H1 (cell line): ENCODE results near the gene ZBTB40. TPM values are rescaled to one million over a fixed set of nuclear protein-coding genes. Genes with fewer than 3 reads are reported as not detected.

Experiments used
- CTCF ChIA-PET: fragments of 300-600 bp; sonication (Branson Sonifier 250); formaldehyde crosslinking; loops from one replicate; lab custom pipeline; 2021; ENCODE audit not compliant: partially characterized antibody; lab: Charles Lee
- POLR2A ChIA-PET: fragments of 300-600 bp; sonication (Branson Sonifier 250); formaldehyde crosslinking; loops from one replicate; lab custom pipeline; 2021; ENCODE audit warnings: inconsistent platforms; ENCODE audit not compliant: partially characterized antibody; lab: Charles Lee
- DNase-seq, 2 experiments: peaks; one replicate each; pipeline versions ENCODE4 v3.0.0 to v3.0.0-alpha.2; 2010 to 2022; ENCODE audit warnings: low spot score in 2 of 2, low read depth in 1 of 2, mixed read lengths in 1 of 2
- FAIRE-seq: peaks from 2 replicates; lab custom pipeline; 2011; peaks lifted over from hg19 to GRCh38; lab: Jason Lieb, UNC
- H2AFZ ChIP-seq: 2 replicates; pipeline ENCODE4 v1.8.1; 2012; ENCODE audit warnings: low read length, inconsistent platforms
- H2AK5ac ChIP-seq: 2 replicates; pipeline ENCODE4 v1.6.1; 2013; ENCODE audit warnings: low read depth, low read length
- H2BK120ac ChIP-seq: replicated peaks from 2 replicates; pipeline ENCODE3; 2013; ENCODE audit warnings: low read depth, low read length, inconsistent platforms
- H2BK12ac ChIP-seq: 2 replicates; pipeline ENCODE4 v1.6.1; 2013; ENCODE audit warnings: low read depth, low read length
- H2BK15ac ChIP-seq: 2 replicates; pipeline ENCODE4 v1.6.1; 2013; ENCODE audit warnings: low read length
- H2BK20ac ChIP-seq: 2 replicates; pipeline ENCODE4 v1.6.1; 2013; ENCODE audit warnings: low read length
- H2BK5ac ChIP-seq: 2 replicates; pipeline ENCODE4 v1.6.1; 2013; ENCODE audit warnings: low read depth, low read length
- H3K14ac ChIP-seq: 2 replicates; pipeline ENCODE4 v1.6.1; 2013; ENCODE audit warnings: inconsistent platforms; ENCODE audit not compliant: insufficient read length
- H3K18ac ChIP-seq: 2 replicates; pipeline ENCODE4 v1.6.1; 2013; ENCODE audit warnings: low read length; ENCODE audit errors: extremely low read depth
- H3K23ac ChIP-seq: 2 replicates; pipeline ENCODE4 v1.6.1; 2013; ENCODE audit warnings: inconsistent platforms; ENCODE audit not compliant: insufficient read length
- H3K23me2 ChIP-seq: 2 replicates; pipeline ENCODE4 v1.6.1; 2013; ENCODE audit warnings: low read depth, low read length
- H3K27ac ChIP-seq: 2 replicates; pipeline ENCODE4 v1.6.1; 2011; ENCODE audit warnings: low read depth, low read length, inconsistent platforms
- H3K27me3 ChIP-seq, 4 experiments: replicated peaks in 1 of 4; 1 replicate in 1 of 4; 2 replicates in 3 of 4; pipeline versions ENCODE4 v1.6.1 to v1.8.1; 2011 to 2013; ENCODE audit warnings: low read length in 3 of 4, mild to moderate bottlenecking in 3 of 4, inconsistent platforms in 2 of 4, mixed read lengths in 2 of 4, moderate library complexity in 1 of 4; ENCODE audit not compliant: control insufficient read depth in 3 of 4, insufficient read depth in 3 of 4; ENCODE audit errors: extremely low read depth in 1 of 4
- H3K36me3 ChIP-seq, 4 experiments: 2 replicates each; pipeline versions ENCODE4 v1.6.1 to v1.8.1; 2011 to 2013; ENCODE audit warnings: mild to moderate bottlenecking in 4 of 4, low read length in 3 of 4, moderate library complexity in 2 of 4, control low read depth in 1 of 4, inconsistent platforms in 1 of 4; ENCODE audit not compliant: insufficient read depth in 4 of 4, control insufficient read depth in 2 of 4
- H3K4ac ChIP-seq: replicated peaks from 2 replicates; pipeline ENCODE3; 2013; ENCODE audit warnings: low read length, low read depth, mixed read lengths, inconsistent platforms; ENCODE audit not compliant: insufficient read length
- H3K4me1 ChIP-seq, 4 experiments: replicated peaks in 1 of 4; 1 replicate in 1 of 4; 2 replicates in 3 of 4; pipeline versions ENCODE4 v1.6.1 to v1.8.1; 2011 to 2013; ENCODE audit warnings: low read length in 3 of 4, inconsistent platforms in 2 of 4, mixed read lengths in 1 of 4; ENCODE audit not compliant: insufficient read depth in 4 of 4, control insufficient read depth in 3 of 4
- H3K4me2 ChIP-seq, 2 experiments: 2 replicates each; pipeline versions ENCODE4 v1.6.1 to v1.8.1; 2011 to 2013; ENCODE audit warnings: low read depth in 2 of 2, low read length in 2 of 2, control low read depth in 1 of 2, inconsistent platforms in 1 of 2, mild to moderate bottlenecking in 1 of 2; ENCODE audit not compliant: insufficient read depth in 1 of 2
- H3K4me3 ChIP-seq, 4 experiments: fragments of 200-600, 300-600 bp in 1 of 4; sonication (generic), shearing (Covaris generic), sonication (Bioruptor Twin) in 1 of 4; 2 replicates each; pipeline versions ENCODE4 v1.5.1 to v1.8.1; 2011 to 2016; ENCODE audit warnings: low read length in 4 of 4, low read depth in 3 of 4, control low read depth in 2 of 4, inconsistent platforms in 2 of 4, mild to moderate bottlenecking in 2 of 4, mixed read lengths in 1 of 4, moderate library complexity in 1 of 4; ENCODE audit not compliant: insufficient read depth in 2 of 4; ENCODE audit errors: extremely low read depth in 1 of 4
- H3K56ac ChIP-seq: replicated peaks from 2 replicates; pipeline ENCODE3; 2013; ENCODE audit warnings: low read depth, mild to moderate bottlenecking, mixed read lengths, low read length, inconsistent platforms; ENCODE audit not compliant: insufficient read length
- H3K79me1 ChIP-seq: 2 replicates; pipeline ENCODE4 v1.6.1; 2013; ENCODE audit warnings: low read depth, low read length, control low read depth
- H3K79me2 ChIP-seq, 2 experiments: 2 replicates each; pipeline versions ENCODE4 v1.6.1 to v1.8.1; 2012 to 2013; ENCODE audit warnings: low read length in 2 of 2, mild to moderate bottlenecking in 2 of 2, inconsistent platforms in 1 of 2; ENCODE audit not compliant: insufficient read depth in 2 of 2, control insufficient read depth in 1 of 2
- H3K9ac ChIP-seq, 4 experiments: replicated peaks in 1 of 4; 1 replicate in 1 of 4; 2 replicates in 3 of 4; pipeline versions ENCODE4 v1.6.1 to v1.8.1; 2011 to 2013; ENCODE audit warnings: low read depth in 3 of 4, low read length in 3 of 4, control low read depth in 2 of 4, mild to moderate bottlenecking in 2 of 4, moderate library complexity in 2 of 4, inconsistent platforms in 1 of 4; ENCODE audit errors: extremely low read depth in 1 of 4
- H3K9me3 ChIP-seq, 2 experiments: 2 replicates each; pipeline versions ENCODE4 v1.6.1 to v1.8.1; 2012 to 2013; ENCODE audit warnings: mild to moderate bottlenecking in 2 of 2, moderate library complexity in 2 of 2, control low read depth in 1 of 2, inconsistent platforms in 1 of 2, low read depth in 1 of 2, low read length in 1 of 2, mixed read lengths in 1 of 2; ENCODE audit not compliant: insufficient read depth in 2 of 2
- H4K20me1 ChIP-seq, 2 experiments: replicated peaks in 1 of 2; 2 replicates each; pipeline versions ENCODE3 to v1.8.1; 2011 to 2013; ENCODE audit warnings: inconsistent platforms in 2 of 2, low read length in 2 of 2, mild to moderate bottlenecking in 1 of 2; ENCODE audit not compliant: insufficient read depth in 2 of 2, control insufficient read depth in 1 of 2
- H4K5ac ChIP-seq: 2 replicates; pipeline ENCODE4 v1.6.1; 2013; ENCODE audit warnings: low read length, low read depth, mixed read lengths, inconsistent platforms; ENCODE audit not compliant: insufficient read length
- H4K8ac ChIP-seq: 2 replicates; pipeline ENCODE4 v1.8.0; 2013; ENCODE audit warnings: mild to moderate bottlenecking, moderate library complexity, low read length, inconsistent platforms; ENCODE audit not compliant: insufficient read depth; ENCODE audit errors: extremely low read depth
- H4K91ac ChIP-seq: replicated peaks from 2 replicates; pipeline ENCODE3; 2013; ENCODE audit warnings: low read length, mixed read lengths, inconsistent platforms; ENCODE audit not compliant: insufficient read length
- ATF2 ChIP-seq: IDR thresholded peaks from 2 replicates; pipeline ENCODE4 v1.6.1; 2012; ENCODE audit warnings: low read length, inconsistent platforms
- BRCA1 ChIP-seq: IDR thresholded peaks from 2 replicates; pipeline ENCODE4 v1.6.1; 2012; ENCODE audit warnings: low read depth, low read length, improper control_type of control experiment
- CBX5 ChIP-seq: fragments of 300-800, 300-1000 bp; sonication (generic); IDR thresholded peaks from 2 replicates; pipeline ENCODE4 v1.7.1; 2016; ENCODE audit warnings: antibody characterized with exemption, low read length, low read depth
- CHD1 ChIP-seq: IDR thresholded peaks from 2 replicates; pipeline ENCODE4 v1.6.1; 2012; ENCODE audit warnings: low read depth, low read length, improper control_type of control experiment
- CTCF ChIP-seq, 3 experiments: IDR thresholded peaks; 1 replicate in 2 of 3; 2 replicates in 1 of 3; pipeline versions ENCODE4 v1.5.1 to v1.6.1; 2011; ENCODE audit warnings: low read length in 3 of 3, mild to moderate bottlenecking in 3 of 3, inconsistent platforms in 2 of 3, low read depth in 1 of 3, moderate library complexity in 1 of 3; ENCODE audit not compliant: insufficient read depth in 1 of 3; ENCODE audit errors: control extremely low read depth in 1 of 3
- E2F6 ChIP-seq: IDR thresholded peaks from 2 replicates; pipeline ENCODE4 v1.6.1; 2012; ENCODE audit warnings: inconsistent platforms
- KDM5A ChIP-seq: fragments of 200-600 bp; IDR thresholded peaks from 2 replicates; pipeline ENCODE4 v1.7.1; 2012; ENCODE audit warnings: mild to moderate bottlenecking, low read length, inconsistent platforms, mixed read lengths
- NANOG ChIP-seq: IDR thresholded peaks from 2 replicates; pipeline ENCODE4 v1.6.1; 2011; ENCODE audit warnings: low read length, low read depth, mild to moderate bottlenecking, inconsistent platforms; ENCODE audit not compliant: insufficient read depth, poor library complexity, severe bottlenecking
- SAP30 ChIP-seq: fragments of 300-600 bp; sonication (generic); IDR thresholded peaks from 2 replicates; pipeline ENCODE4 v1.7.1; 2012; ENCODE audit warnings: low read length, moderate library complexity, mild to moderate bottlenecking, inconsistent platforms; ENCODE audit not compliant: insufficient read depth, insufficient replicate concordance
- polyA plus RNA-seq, 7 experiments: library from polyadenylated mRNA; depleted of rRNA in 3 of 7; stranded (reverse) in 5 of 7; unstranded in 2 of 7; fragments of >200 nt in 5 of 7; fragments of 200-250 nt in 2 of 7; gene quantifications; 1 replicate in 5 of 7; 2 replicates in 1 of 7; 4 replicates in 1 of 7; pipeline versions ENCODE4 v1.2.1 to v1.2.3, GENCODE V29; 2011 to 2013; ENCODE audit warnings: missing spikeins in 2 of 7, mixed read lengths in 2 of 7
- total RNA-seq: library from RNA; stranded (reverse); fragmentation: NEBNext Ultra II Directional; extraction: Animal tissue kit (Norgen Biotek cat#: 25700); gene quantifications from 2 replicates; pipeline ENCODE4 v1.2.1, GENCODE V29; 2021

The ZBTB40 gene
- total and polyA plus RNA-seq, 2 of the 8 experiments (the other 6 are each of a cell fraction or from before 2014, with no cell fraction given), result 3.1 to 19.3 TPM

- H3K79me2 ChIP-seq, result peaks cover 5 to 69% of the 10 kb centered on the region in 2 experiments; a peak in 3 of 4 replicates
- peaks cover 0 to 1% (median 0%) of the 10 kb centered on the region in 4 experiments; a peak in 5 of 7 replicates for H3K4me1 ChIP-seq
- FAIRE-seq, result no peak
- TF ChIP-seq NANOG, result no peak
- TF ChIP-seq ATF2, result no peak
- no peak for TF ChIP-seq CTCF (IDR thresholded peaks at IDR 0.05; ENCODE audit: control extremely low read depth in 1 of 3, insufficient read depth in 1 of 3, low read depth in 1 of 3, low read length in 3 of 3)
- no peak for TF ChIP-seq CBX5
- TF ChIP-seq BRCA1, result no peak
- TF ChIP-seq KDM5A, result no peak
- no peak for TF ChIP-seq SAP30
- no peak for TF ChIP-seq E2F6
- no peak for TF ChIP-seq CHD1
Measured at GRCh38 chr1:22457836-22458235, 6.2 kb downstream of the ZBTB40 start.

More at GRCh38 chr1:22457836-22458235, 6.2 kb downstream of the ZBTB40 start:
- H3K4me2 ChIP-seq, result no peak overlapping the region
- H2AK5ac ChIP-seq, result no peak overlapping the region
- no peak overlapping the region for H2BK5ac ChIP-seq
- H3K36me3 ChIP-seq, result no peaks in the 10 kb centered on the region
- H3K27ac ChIP-seq, result no peak overlapping the region
- no peak overlapping the region for H3K23ac ChIP-seq
- H2BK15ac ChIP-seq, result no peak overlapping the region
- H2BK120ac ChIP-seq, result no peak overlapping the region
- H3K23me2 ChIP-seq, result no peaks in the 10 kb centered on the region
- ChIA-PET POLR2A (no interaction called here), CTCF (interaction anchor here (1.0 to 1.1 kb wide), 2 partner anchors 32 to 34 kb away, joined by 3 read pairs; no protein-coding TSS in a partner anchor)
- no peak for DNase-seq
- H3K27me3 ChIP-seq, result no peaks in the 10 kb centered on the region
- H3K18ac ChIP-seq, result no peak overlapping the region
- H3K4ac ChIP-seq, result no peak overlapping the region
- H4K8ac ChIP-seq, result no peak overlapping the region
- no peak overlapping the region for H4K91ac ChIP-seq
- no peak overlapping the region for H2BK20ac ChIP-seq
- H2AFZ ChIP-seq, result no peak overlapping the region
- H3K4me3 ChIP-seq, result no peak overlapping the region
- H3K9me3 ChIP-seq, result no peaks in the 10 kb centered on the region
- no peak overlapping the region for H4K5ac ChIP-seq
- H3K14ac ChIP-seq, result no peak overlapping the region
- peaks cover 4% of the 10 kb centered on the region; the same call in 1 of the 2 replicates for H3K79me1 ChIP-seq
- no peak overlapping the region for H3K9ac ChIP-seq
- no peak overlapping the region for H3K56ac ChIP-seq
- H2BK12ac ChIP-seq, result no peak overlapping the region
- H4K20me1 ChIP-seq, result peaks cover 0 to 2% of the 10 kb centered on the region in 2 experiments
